ENCODE data around the gene MME. TPM values are rescaled to one million over a fixed set of nuclear protein-coding genes. Genes with fewer than 3 reads are reported as not detected.

MME gene
- total RNA-seq, 1 donor from 2014 or later, result 0.91 TPM

- H3K27ac Mint-ChIP-seq (ENCODE audit: unreplicated experiment), result no peak overlapping the region
- H3K27me3 Mint-ChIP-seq (ENCODE audit: low read depth), result no peaks in the 10 kb centered on the region
- H3K4me1 Mint-ChIP-seq, result no peaks in the 10 kb centered on the region
These were observed 116.3 kb downstream of the MME start for GRCh38 chr3:155196131-155197021.

GRCh38 chr3:155197786-155198185, 117.7 kb downstream of the MME start:
- no peaks in the 10 kb centered on the region for H3K9me3 Mint-ChIP-seq
- H3K27ac Mint-ChIP-seq (ENCODE audit: unreplicated experiment), result no peak overlapping the region
- TF ChIP-seq CTCF (conservative IDR thresholded peaks at IDR 0.05), result no peak
- no peaks in the 10 kb centered on the region for H3K36me3 Mint-ChIP-seq (ENCODE audit: low read depth)
- H3K27me3 Mint-ChIP-seq (ENCODE audit: low read depth), result peaks cover 3% of the 10 kb centered on the region
- no peaks in the 10 kb centered on the region for H3K4me1 Mint-ChIP-seq
- no peak for DNase-seq (ENCODE audit: low read depth, low spot score)
- no peak overlapping the region for H3K4me3 Mint-ChIP-seq

More at GRCh38 chr3:155196131-155197021, 116.3 kb downstream of the MME start:
- no peak overlapping the region for H3K4me3 Mint-ChIP-seq
- H3K9me3 Mint-ChIP-seq, result no peaks in the 10 kb centered on the region
- DNase-seq (ENCODE audit: low read depth, low spot score), result no peak
- H3K36me3 Mint-ChIP-seq (ENCODE audit: low read depth), result no peaks in the 10 kb centered on the region
- no peak for TF ChIP-seq CTCF (conservative IDR thresholded peaks at IDR 0.05)

GRCh38 chr3:155202626-155203025, 122.5 kb downstream of the MME start:
- H3K27ac Mint-ChIP-seq (ENCODE audit: unreplicated experiment), result no peak overlapping the region
- no peak overlapping the region for H3K4me3 Mint-ChIP-seq
- H3K9me3 Mint-ChIP-seq, result no peaks in the 10 kb centered on the region
- no peak for TF ChIP-seq CTCF (conservative IDR thresholded peaks at IDR 0.05)
- no peaks in the 10 kb centered on the region for H3K36me3 Mint-ChIP-seq (ENCODE audit: low read depth)
- no peak for DNase-seq (ENCODE audit: low read depth, low spot score)
- no peaks in the 10 kb centered on the region for H3K4me1 Mint-ChIP-seq
- H3K27me3 Mint-ChIP-seq (ENCODE audit: low read depth), result peaks cover 4% of the 10 kb centered on the region

- H3K27me3 Mint-ChIP-seq (ENCODE audit: low read depth), result peaks cover 4% of the 10 kb centered on the region
- no peak overlapping the region for H3K4me3 Mint-ChIP-seq
- H3K36me3 Mint-ChIP-seq (ENCODE audit: low read depth), result no peaks in the 10 kb centered on the region
- TF ChIP-seq CTCF (conservative IDR thresholded peaks at IDR 0.05), result no peak
- H3K4me1 Mint-ChIP-seq, result no peaks in the 10 kb centered on the region
- H3K9me3 Mint-ChIP-seq, result no peaks in the 10 kb centered on the region
- H3K27ac Mint-ChIP-seq (ENCODE audit: unreplicated experiment), result no peak overlapping the region
- no peak for DNase-seq (ENCODE audit: low read depth, low spot score)
These were observed 124.7 kb downstream of the MME start for GRCh38 chr3:155204851-155205250.

- no peak for TF ChIP-seq CTCF (conservative IDR thresholded peaks at IDR 0.05)
- no peak for DNase-seq (ENCODE audit: low read depth, low spot score)
- no peaks in the 10 kb centered on the region for H3K27me3 Mint-ChIP-seq (ENCODE audit: low read depth)
- no peak overlapping the region for H3K27ac Mint-ChIP-seq (ENCODE audit: unreplicated experiment)
- no peak overlapping the region for H3K4me3 Mint-ChIP-seq
- no peaks in the 10 kb centered on the region for H3K9me3 Mint-ChIP-seq
- H3K4me1 Mint-ChIP-seq, result no peaks in the 10 kb centered on the region
- H3K36me3 Mint-ChIP-seq (ENCODE audit: low read depth), result no peaks in the 10 kb centered on the region
These were observed 128.2 kb downstream of the MME start for GRCh38 chr3:155208183-155208800.
